ENCODE measurements around the gene TBC1D1. TPM values are rescaled to one million over a fixed set of nuclear protein-coding genes. Genes with fewer than 3 reads are reported as not detected.

The TBC1D1 gene
- total and polyA plus RNA-seq, 2 of the 8 experiments (the other 6 are each of a cell fraction or from before 2014, with no cell fraction given): 96.9 to 162 TPM

- H2BK15ac ChIP-seq (ENCODE audit: low read length): no peak overlapping the region; the same call in 1 of the 2 replicates
- no peaks in the 10 kb centered on the region for H3K27me3 ChIP-seq (replicated peaks in 1 of 4; ENCODE audit: control insufficient read depth in 3 of 4, extremely low read depth in 1 of 4, insufficient read depth in 3 of 4, low read length in 3 of 4)
- no peaks in the 10 kb centered on the region for H3K23me2 ChIP-seq (ENCODE audit: low read depth, low read length)
- no peak overlapping the region for H3K18ac ChIP-seq (ENCODE audit: extremely low read depth, low read length)
- no peak overlapping the region for H2BK5ac ChIP-seq (ENCODE audit: low read depth, low read length)
- H3K4me1 ChIP-seq (replicated peaks in 1 of 4; ENCODE audit: control insufficient read depth in 3 of 4, insufficient read depth in 4 of 4, low read length in 3 of 4): peaks cover 11 to 25% (median 19%) of the 10 kb centered on the region in 4 experiments
- POLR2A ChIA-PET (ENCODE audit: partially characterized antibody): no interaction called here
- no peak overlapping the region for H3K27ac ChIP-seq (ENCODE audit: low read depth, low read length)
- H3K36me3 ChIP-seq (ENCODE audit: control insufficient read depth in 2 of 4, insufficient read depth in 4 of 4, low read length in 3 of 4): no peaks in the 10 kb centered on the region
- 91% methylated on average over 5 of the region's 5 CpGs; no CpG with 5 or more reads in 1 of the 2 experiments for WGBS, 2 experiments (ENCODE audit: extremely low coverage in 1 of 2, insufficient coverage in 1 of 2, insufficient read length in 1 of 2, insufficient replicate concordance in 2 of 2, low coverage in 1 of 2, low lambda C conversion rate in 2 of 2, missing lambda C conversion rate in 1 of 2)
- no peak overlapping the region for H3K23ac ChIP-seq (ENCODE audit: insufficient read length)
- no peak overlapping the region for H3K56ac ChIP-seq (replicated peaks; ENCODE audit: insufficient read length, low read depth, low read length)
- H3K79me2 ChIP-seq (ENCODE audit: control insufficient read depth in 1 of 2, insufficient read depth in 2 of 2, low read length in 2 of 2): peaks cover 0 to 72% of the 10 kb centered on the region in 2 experiments; a peak in 2 of 4 replicates
- H4K91ac ChIP-seq (replicated peaks; ENCODE audit: insufficient read length, low read length): no peak overlapping the region
- no peak overlapping the region for H2BK120ac ChIP-seq (replicated peaks; ENCODE audit: low read depth, low read length)
- no peak overlapping the region for H3K14ac ChIP-seq (ENCODE audit: insufficient read length)
- CTCF ChIA-PET (ENCODE audit: partially characterized antibody): interaction anchor here (1.6 to 2.6 kb wide), 2 partner anchors 8 to 40 kb away, joined by 4 to 9 read pairs; no protein-coding TSS in a partner anchor
- H4K20me1 ChIP-seq (replicated peaks in 1 of 2; ENCODE audit: control insufficient read depth in 1 of 2, insufficient read depth in 2 of 2, low read length in 2 of 2): peaks cover 0 to 2% of the 10 kb centered on the region in 2 experiments
- no peak overlapping the region for H2BK12ac ChIP-seq (ENCODE audit: low read depth, low read length)
- H3K4me2 ChIP-seq (ENCODE audit: insufficient read depth in 1 of 2, low read depth in 2 of 2, low read length in 2 of 2): no peak overlapping the region; a peak in 1 of 4 replicates
- no peak overlapping the region for H2BK20ac ChIP-seq (ENCODE audit: low read length)
- H3K9ac ChIP-seq (replicated peaks in 1 of 4; ENCODE audit: extremely low read depth in 1 of 4, low read depth in 3 of 4, low read length in 3 of 4): no peak overlapping the region
- H3K79me1 ChIP-seq (ENCODE audit: low read depth, low read length): peaks cover 11% of the 10 kb centered on the region
- DNase-seq (ENCODE audit: low read depth in 1 of 2, low spot score in 2 of 2): peak in 1 of 2 experiments; percentile 29
- no peak overlapping the region for H3K4me3 ChIP-seq (ENCODE audit: extremely low read depth in 1 of 4, insufficient read depth in 2 of 4, low read depth in 3 of 4, low read length in 4 of 4)
- no peak overlapping the region for H4K5ac ChIP-seq (ENCODE audit: insufficient read length, low read depth, low read length)
- FAIRE-seq: no peak
- H2AFZ ChIP-seq (ENCODE audit: low read length): no peak overlapping the region
- H3K9me3 ChIP-seq (ENCODE audit: insufficient read depth in 2 of 2, low read depth in 1 of 2, low read length in 1 of 2): no peaks in the 10 kb centered on the region
- no peak overlapping the region for H4K8ac ChIP-seq (ENCODE audit: extremely low read depth, insufficient read depth, low read length)
- H2AK5ac ChIP-seq (ENCODE audit: low read depth, low read length): no peak overlapping the region
- no peak overlapping the region for H3K4ac ChIP-seq (replicated peaks; ENCODE audit: insufficient read length, low read depth, low read length)
- no peak for TF ChIP-seq TAF1 (IDR thresholded peaks at IDR 0.05; ENCODE audit: low read depth, low read length)
- TF ChIP-seq SP1 (IDR thresholded peaks at IDR 0.05; ENCODE audit: low read depth, low read length): no peak
- TF ChIP-seq HDAC6 (IDR thresholded peaks at IDR 0.05; ENCODE audit: low read depth, low read length): no peak
- TF ChIP-seq, protein P1, sequence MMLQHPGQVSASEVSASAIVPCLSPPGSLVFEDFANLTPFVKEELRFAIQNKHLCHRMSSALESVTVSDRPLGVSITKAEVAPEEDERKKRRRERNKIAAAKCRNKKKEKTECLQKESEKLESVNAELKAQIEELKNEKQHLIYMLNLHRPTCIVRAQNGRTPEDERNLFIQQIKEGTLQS (IDR thresholded peaks at IDR 0.05; ENCODE audit: insufficient read depth, low read depth, low read length): no peak
- no peak for TF ChIP-seq JUND (IDR thresholded peaks at IDR 0.05; ENCODE audit: low read length)
- TF ChIP-seq ATF2 (IDR thresholded peaks at IDR 0.05; ENCODE audit: low read length): no peak
- TF ChIP-seq KDM5A (IDR thresholded peaks at IDR 0.05; ENCODE audit: low read length): no peak
- no peak for TF ChIP-seq POLR2A (IDR thresholded peaks at IDR 0.05; ENCODE audit: control extremely low read depth in 1 of 2, low read depth in 2 of 2, low read length in 2 of 2)
- no peak for TF ChIP-seq EP300 (IDR thresholded peaks at IDR 0.05; ENCODE audit: borderline replicate concordance in 1 of 2, low read depth in 2 of 2, low read length in 2 of 2)
- TF ChIP-seq CBX8 (IDR thresholded peaks at IDR 0.05; ENCODE audit: borderline replicate concordance, low read depth, low read length): no peak
- no peak for TF ChIP-seq RBBP5 (IDR thresholded peaks at IDR 0.05; ENCODE audit: borderline replicate concordance, low read depth, low read length)
- TF ChIP-seq FOSL1 (IDR thresholded peaks at IDR 0.05; ENCODE audit: insufficient read depth, low read depth, low read length): no peak
Measured at GRCh38 chr4:37995299-37995821, 104.5 kb downstream of the TBC1D1 start.
